CD4-positive, CD25-positive, alpha-beta regulatory T cell (primary cell): ENCODE measurements around the gene CIAO2A. TPM values are rescaled to one million over a fixed set of nuclear protein-coding genes. Genes with fewer than 3 reads are reported as not detected.

Source experiments
- ATAC-seq, 2 donors: fragments of 150-1000 bp; cut with Tn5 transposase; one replicate each; pipeline ENCODE4 v1.10.0; 2021; ENCODE audit warnings: low read depth in 2 of 2, moderate number of reproducible peaks in 2 of 2, moderate library complexity in 1 of 2
- DNase-seq, 3 donors: peaks; one replicate each; pipeline versions ENCODE4 v3.0.0 to v3.0.0-alpha.2; 2012 to 2022; ENCODE audit warnings: mixed read lengths in 1 of 3
- H3K27ac ChIP-seq: one replicate; pipeline ENCODE4 v1.7.0; 2013; ENCODE audit warnings: mild to moderate bottlenecking, low read length; ENCODE audit not compliant: insufficient read depth, poor library complexity, severe bottlenecking
- H3K27me3 ChIP-seq: one replicate; pipeline ENCODE4 v1.7.0; 2013; ENCODE audit warnings: low read length; ENCODE audit not compliant: control insufficient read depth, insufficient read depth
- H3K36me3 ChIP-seq: one replicate; pipeline ENCODE4 v1.7.0; 2013; ENCODE audit warnings: mild to moderate bottlenecking, low read length, moderate library complexity; ENCODE audit not compliant: control insufficient read depth, insufficient read depth
- H3K4me1 ChIP-seq: 2 replicates; pipeline ENCODE4 v1.7.0; 2013; ENCODE audit warnings: mild to moderate bottlenecking, low read length; ENCODE audit not compliant: insufficient read depth, control insufficient read depth, poor library complexity, severe bottlenecking
- H3K4me3 ChIP-seq: one replicate; pipeline ENCODE4 v1.7.0; 2013; ENCODE audit warnings: low read depth, mild to moderate bottlenecking, low read length, moderate library complexity
- H3K9me3 ChIP-seq, 2 experiments: 1 replicate in 1 of 2; 2 replicates in 1 of 2; pipeline ENCODE4 v1.7.0; 2013; ENCODE audit warnings: low read length in 2 of 2, mild to moderate bottlenecking in 1 of 2, moderate library complexity in 1 of 2; ENCODE audit not compliant: control insufficient read depth in 2 of 2
- H3K27ac Mint-ChIP-seq, 3 donors: one replicate each; pipeline ENCODE4 v1.8.0; 2020 to 2022; ENCODE audit warnings: mild to moderate bottlenecking in 3 of 3, mixed read lengths in 3 of 3, moderate library complexity in 2 of 3
- H3K27me3 Mint-ChIP-seq: one replicate; pipeline ENCODE4 v1.8.0; 2022; ENCODE audit warnings: mild to moderate bottlenecking, mixed read lengths
- H3K36me3 Mint-ChIP-seq: one replicate; pipeline ENCODE4 v1.8.0; 2020; ENCODE audit warnings: mixed read lengths
- H3K4me1 Mint-ChIP-seq, 4 donors: one replicate each; pipeline ENCODE4 v1.8.0; 2020 to 2022; ENCODE audit warnings: mixed read lengths in 4 of 4, mild to moderate bottlenecking in 1 of 4
- H3K4me3 Mint-ChIP-seq, 4 donors: one replicate each; pipeline ENCODE4 v1.8.0; 2020 to 2022; ENCODE audit warnings: mild to moderate bottlenecking in 4 of 4, mixed read lengths in 4 of 4, moderate library complexity in 3 of 4
- H3K9me3 Mint-ChIP-seq, 7 donors: one replicate each; pipeline ENCODE4 v1.8.0; 2020 to 2022; ENCODE audit warnings: mixed read lengths in 7 of 7, mild to moderate bottlenecking in 3 of 7, moderate library complexity in 2 of 7
- polyA plus RNA-seq, 4 donors: library from polyadenylated mRNA; unstranded; fragments of 300-500 nt; fragmentation: Illumina TruSeq; gene quantifications; one replicate each; pipeline ENCODE4 v1.2.3, GENCODE V29; 2021
- total RNA-seq: library from RNA; stranded (reverse); gene quantifications from one replicate; pipeline ENCODE4 v1.2.3, GENCODE V29; 2022

CIAO2A gene
- total and polyA plus RNA-seq, 5 donors from 2014 or later: 25.8 to 124 (median 103) TPM

GRCh38 chr15:64044300-64045100 lies 49.1 kb downstream of the CIAO2A start:
- no peak for ATAC-seq
- peaks cover 62% of the 10 kb centered on the region for H3K27me3 Mint-ChIP-seq
- peaks cover 10% of the 10 kb centered on the region for H3K27me3 ChIP-seq
- DNase-seq: no peak
- H3K4me3 Mint-ChIP-seq: peak overlapping the region; percentile 19 to 87 (median 66)
- H3K9me3 Mint-ChIP-seq: no peaks in the 10 kb centered on the region
- no peaks in the 10 kb centered on the region for H3K36me3 ChIP-seq
- H3K27ac Mint-ChIP-seq: no peak overlapping the region
- H3K4me1 ChIP-seq: peaks cover 6% of the 10 kb centered on the region
- no peak overlapping the region for H3K4me3 ChIP-seq
- H3K27ac ChIP-seq: no peak overlapping the region
- H3K4me1 Mint-ChIP-seq: peaks cover 0 to 8% (median 2%) of the 10 kb centered on the region in 4 donors
- H3K9me3 ChIP-seq: no peaks in the 10 kb centered on the region
- no peaks in the 10 kb centered on the region for H3K36me3 Mint-ChIP-seq

- Histone ChIP-seq H3K9me3 (no peaks in the 10 kb centered on the region), H3K4me1 (no peaks in the 10 kb centered on the region), H3K27ac (no peak overlapping the region), H3K4me3 (no peak overlapping the region), H3K36me3 (no peaks in the 10 kb centered on the region), H3K27me3 (no peaks in the 10 kb centered on the region)
- Mint-ChIP-seq H3K4me3 (no peak overlapping the region), H3K27me3 (peaks cover 37% of the 10 kb centered on the region), H3K36me3 (no peaks in the 10 kb centered on the region), H3K9me3 (no peaks in the 10 kb centered on the region), H3K27ac (no peak overlapping the region), H3K4me1 (no peaks in the 10 kb centered on the region)
- DNase-seq: no peak
- ATAC-seq: no peak
Observed at GRCh38 chr15:64038878-64039610, 54.6 kb downstream of the CIAO2A start.

GRCh38 chr15:64037966-64038365 lies 55.7 kb downstream of the CIAO2A start:
- Mint-ChIP-seq H3K4me3 (no peak overlapping the region), H3K36me3 (no peaks in the 10 kb centered on the region), H3K9me3 (no peaks in the 10 kb centered on the region), H3K4me1 (no peaks in the 10 kb centered on the region), H3K27me3 (peaks cover 27% of the 10 kb centered on the region), H3K27ac (no peak overlapping the region)
- H3K9me3 ChIP-seq: no peaks in the 10 kb centered on the region
- H3K27me3 ChIP-seq: no peaks in the 10 kb centered on the region
- no peak overlapping the region for H3K27ac ChIP-seq
- no peaks in the 10 kb centered on the region for H3K36me3 ChIP-seq
- ATAC-seq (no peak), DNase-seq (no peak)
- H3K4me1 ChIP-seq: no peaks in the 10 kb centered on the region
- no peak overlapping the region for H3K4me3 ChIP-seq

GRCh38 chr15:64037116-64037515 lies 56.5 kb downstream of the CIAO2A start:
- Mint-ChIP-seq H3K4me1 (no peaks in the 10 kb centered on the region), H3K4me3 (no peak overlapping the region), H3K27ac (peak overlapping the region in 1 of 3 donors; percentile 62), H3K36me3 (no peaks in the 10 kb centered on the region), H3K9me3 (no peaks in the 10 kb centered on the region), H3K27me3 (peaks cover 21% of the 10 kb centered on the region)
- Histone ChIP-seq H3K27ac (no peak overlapping the region), H3K36me3 (no peaks in the 10 kb centered on the region), H3K27me3 (no peaks in the 10 kb centered on the region), H3K9me3 (no peaks in the 10 kb centered on the region), H3K4me1 (no peaks in the 10 kb centered on the region), H3K4me3 (no peak overlapping the region)
- DNase-seq (no peak), ATAC-seq (no peak)

- no peak overlapping the region for H3K4me3 ChIP-seq
- no peaks in the 10 kb centered on the region for H3K36me3 ChIP-seq
- Mint-ChIP-seq H3K27me3 (peaks cover 19% of the 10 kb centered on the region), H3K4me3 (no peak overlapping the region), H3K27ac (peak overlapping the region in 1 of 3 donors; percentile 10), H3K9me3 (no peaks in the 10 kb centered on the region), H3K36me3 (no peaks in the 10 kb centered on the region), H3K4me1 (no peaks in the 10 kb centered on the region)
- no peaks in the 10 kb centered on the region for H3K9me3 ChIP-seq
- no peaks in the 10 kb centered on the region for H3K27me3 ChIP-seq
- H3K4me1 ChIP-seq: no peaks in the 10 kb centered on the region
- DNase-seq (no peak), ATAC-seq (no peak)
- H3K27ac ChIP-seq: no peak overlapping the region
Observed at GRCh38 chr15:64035525-64035924, 58.1 kb downstream of the CIAO2A start.

GRCh38 chr15:64034519-64034918 lies 59.1 kb downstream of the CIAO2A start:
- H3K27me3 ChIP-seq: no peaks in the 10 kb centered on the region
- H3K9me3 ChIP-seq: no peaks in the 10 kb centered on the region
- ATAC-seq: no peak
- H3K27me3 Mint-ChIP-seq: peaks cover 13% of the 10 kb centered on the region
- no peaks in the 10 kb centered on the region for H3K36me3 Mint-ChIP-seq
- H3K4me3 ChIP-seq: no peak overlapping the region
- H3K9me3 Mint-ChIP-seq: no peaks in the 10 kb centered on the region
- H3K4me3 Mint-ChIP-seq: no peak overlapping the region
- H3K27ac ChIP-seq: no peak overlapping the region
- no peaks in the 10 kb centered on the region for H3K4me1 Mint-ChIP-seq
- H3K36me3 ChIP-seq: no peaks in the 10 kb centered on the region
- DNase-seq: no peak
- no peaks in the 10 kb centered on the region for H3K4me1 ChIP-seq
- no peak overlapping the region for H3K27ac Mint-ChIP-seq

GRCh38 chr15:64032329-64032728 lies 61.3 kb downstream of the CIAO2A start:
- Mint-ChIP-seq H3K4me1 (no peaks in the 10 kb centered on the region), H3K4me3 (no peak overlapping the region), H3K27ac (no peak overlapping the region), H3K36me3 (no peaks in the 10 kb centered on the region), H3K9me3 (no peaks in the 10 kb centered on the region), H3K27me3 (peaks cover 10% of the 10 kb centered on the region)
- Histone ChIP-seq H3K9me3 (no peaks in the 10 kb centered on the region), H3K27ac (no peak overlapping the region), H3K36me3 (no peaks in the 10 kb centered on the region), H3K4me1 (no peaks in the 10 kb centered on the region), H3K4me3 (no peak overlapping the region), H3K27me3 (no peaks in the 10 kb centered on the region)
- DNase-seq: no peak
- ATAC-seq: no peak
